NCI-H1417 treated with DMSO at 0.1 percent for 48 hours (cell line): Measurements from ENCODE around the gene UBE2Q1.
"Not testable (repeated sequence)": the region's sequence is repeated elsewhere in the genome, so short reads cannot be mapped to it uniquely, and the experiment has no call there.

ENCODE experiments used
- DNase-seq: peaks from one replicate; lab custom pipeline; 2025; lab: John Stamatoyannopoulos, UW

UBE2Q1 gene

GRCh38 chr1:154550657-154551056 is 7.8 kb downstream of the UBE2Q1 start:
- DNase-seq, result no peak

- DNase-seq, result no peak
Observed at GRCh38 chr1:154550070-154550469, 8.4 kb downstream of the UBE2Q1 start.

GRCh38 chr1:154549202-154549770 is 9.2 kb downstream of the UBE2Q1 start:
- no peak for DNase-seq

GRCh38 chr1:154548028-154548427 is 10.4 kb downstream of the UBE2Q1 start:
- DNase-seq, result no peak

- no peak for DNase-seq
Observed at GRCh38 chr1:154547105-154547732, 11.2 kb downstream of the UBE2Q1 start.

- DNase-seq, result no peak
Observed at GRCh38 chr1:154546264-154547063, 12.0 kb downstream of the UBE2Q1 start.

- DNase-seq, result no peak
Observed at GRCh38 chr1:154541231-154541630, 17.2 kb downstream of the UBE2Q1 start.

GRCh38 chr1:154539486-154540483 is 18.7 kb downstream of the UBE2Q1 start:
- no peak for DNase-seq

GRCh38 chr1:154536570-154536969 is 21.9 kb downstream of the UBE2Q1 start:
- DNase-seq, result no peak

- DNase-seq, result no peak
Observed at GRCh38 chr1:154533952-154534844, 24.3 kb downstream of the UBE2Q1 start.

GRCh38 chr1:154531950-154532349 is 26.5 kb downstream of the UBE2Q1 start:
- DNase-seq, result not testable (repeated sequence)

- no peak for DNase-seq
Observed at GRCh38 chr1:154529308-154529707, 29.2 kb downstream of the UBE2Q1 start.

GRCh38 chr1:154527192-154527591 is 31.3 kb downstream of the UBE2Q1 start:
- no peak for DNase-seq

GRCh38 chr1:154524881-154525280 is 33.6 kb downstream of the UBE2Q1 start:
- DNase-seq, result no peak

- no peak for DNase-seq
Observed at GRCh38 chr1:154521695-154522094, 36.8 kb downstream of the UBE2Q1 start.

GRCh38 chr1:154520333-154520732 is 38.1 kb downstream of the UBE2Q1 start:
- no peak for DNase-seq

GRCh38 chr1:154519591-154519991 is 38.9 kb downstream of the UBE2Q1 start:
- no peak for DNase-seq

GRCh38 chr1:154517661-154518060 is 40.8 kb downstream of the UBE2Q1 start:
- no peak for DNase-seq

- no peak for DNase-seq
Observed at GRCh38 chr1:154514066-154514553, 44.4 kb downstream of the UBE2Q1 start.

GRCh38 chr1:154512760-154513159 is 45.7 kb downstream of the UBE2Q1 start:
- DNase-seq, result no peak

GRCh38 chr1:154503898-154504297 is 54.6 kb downstream of the UBE2Q1 start:
- no peak for DNase-seq
